Activated CD4-positive, alpha-beta T cell treated with anti-CD3 and anti-CD28 coated beads, Interleukin-2, Interleukin-4, amounts not matched to agents 100 ng/mL and 50 ng/mL, durations not matched to agents 16 hours and 8 hours (primary cell): ENCODE measurements around the gene SLC35C1.

Experiments used
- DNase-seq: peaks from one replicate; pipeline ENCODE4 v3.0.0-alpha.2; 2020; ENCODE audit warnings: low spot score

The SLC35C1 gene

DNA sequence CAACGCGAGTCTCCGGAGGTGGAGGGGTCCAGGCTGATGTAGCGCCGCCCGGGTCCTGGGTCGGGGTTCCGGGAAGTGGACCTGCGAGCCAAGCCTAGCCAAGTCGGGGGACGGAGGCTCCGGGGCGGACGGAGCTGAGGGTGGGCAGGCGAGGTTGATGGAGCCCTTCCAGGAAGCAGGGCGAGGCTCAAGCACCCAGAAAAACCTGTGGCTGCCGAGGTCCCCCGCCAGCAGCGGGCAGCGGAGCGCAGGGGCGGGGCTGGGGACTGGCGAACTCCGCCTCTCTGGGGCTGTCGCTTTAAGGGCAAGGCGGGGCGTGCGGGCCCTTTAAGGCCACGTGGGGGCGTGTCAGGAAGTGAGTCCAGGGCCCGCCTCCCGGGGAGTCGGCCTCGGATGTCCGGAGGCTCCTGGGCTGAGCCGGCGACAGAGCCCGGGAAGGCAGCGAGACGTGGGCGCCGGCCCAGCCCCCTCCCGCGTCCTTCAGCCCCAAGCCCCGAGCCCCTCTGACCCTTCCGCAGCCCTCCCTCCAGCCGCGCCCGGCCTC, at the start of gene SLC35C1:
Gene SLC35C1, plus strand, starts transcription at position 389 of the 544 bp plus-strand sequence. CDS start 653 bp downstream, outside the sequence.
- peak; percentile 97 for DNase-seq

- DNase-seq, result no peak
Observed at GRCh38 chr11:45755281-45755859, 49.6 kb upstream of the SLC35C1 start.

DNA sequence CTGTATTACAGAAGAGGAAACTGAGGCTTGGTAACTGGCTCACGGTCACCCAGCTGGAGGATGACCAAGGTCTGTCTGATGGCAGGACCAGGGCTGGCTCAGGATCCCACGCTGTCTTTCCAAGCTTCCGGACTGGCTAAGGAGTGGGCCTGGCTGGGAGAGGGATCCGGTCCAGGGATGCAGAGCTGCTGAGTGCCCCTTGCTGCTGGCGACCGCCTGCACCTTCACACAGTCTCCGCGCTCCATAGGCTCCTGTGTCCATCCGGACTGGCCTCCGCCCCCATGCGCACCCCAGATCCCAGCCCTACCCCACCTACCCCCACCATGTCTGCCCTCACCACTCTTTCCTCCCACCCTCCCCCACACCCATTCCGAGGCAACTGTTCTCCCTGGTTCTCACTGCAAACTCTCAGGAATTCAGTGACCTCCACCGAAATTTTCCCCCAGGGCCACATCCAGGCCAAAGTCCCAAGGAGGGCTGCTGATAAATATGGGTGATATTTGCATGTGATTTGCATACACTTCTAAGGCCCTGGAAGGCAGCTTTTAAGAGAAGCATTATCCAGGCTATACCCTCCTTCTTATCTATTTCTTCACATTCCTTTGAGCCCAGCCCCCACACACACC, 48.5 kb upstream of the SLC35C1 start:
- no peak for DNase-seq

GRCh38 chr11:45757672-45758071, 47.3 kb upstream of the SLC35C1 start:
- DNase-seq, result no peak

GRCh38 chr11:45761659-45762058, 43.3 kb upstream of the SLC35C1 start:
- no peak for DNase-seq

GRCh38 chr11:45765107-45765668, 39.8 kb upstream of the SLC35C1 start:
- no peak for DNase-seq

DNA sequence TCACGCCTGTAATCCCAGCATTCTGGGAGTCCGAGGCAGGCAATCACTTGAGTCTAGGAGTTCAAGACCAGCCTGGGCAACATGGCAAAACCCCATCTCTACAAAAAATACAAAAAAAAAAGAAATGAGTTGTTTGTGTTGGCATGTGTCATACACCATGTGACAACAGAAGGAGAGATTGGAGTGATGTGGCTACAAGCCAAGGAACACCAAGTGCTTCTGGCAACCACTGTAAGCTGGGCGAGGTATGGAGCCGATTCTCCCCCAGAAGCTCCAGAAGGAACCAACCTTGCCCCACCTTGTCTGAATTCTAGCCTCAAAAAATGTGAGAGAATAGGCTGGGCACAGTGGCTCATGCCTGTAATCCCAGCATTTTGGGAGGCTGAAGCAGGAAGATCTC, 39.1 kb upstream of the SLC35C1 start:
- DNase-seq, result no peak

GRCh38 chr11:45766469-45766868, 38.5 kb upstream of the SLC35C1 start:
- DNase-seq, result no peak

DNA sequence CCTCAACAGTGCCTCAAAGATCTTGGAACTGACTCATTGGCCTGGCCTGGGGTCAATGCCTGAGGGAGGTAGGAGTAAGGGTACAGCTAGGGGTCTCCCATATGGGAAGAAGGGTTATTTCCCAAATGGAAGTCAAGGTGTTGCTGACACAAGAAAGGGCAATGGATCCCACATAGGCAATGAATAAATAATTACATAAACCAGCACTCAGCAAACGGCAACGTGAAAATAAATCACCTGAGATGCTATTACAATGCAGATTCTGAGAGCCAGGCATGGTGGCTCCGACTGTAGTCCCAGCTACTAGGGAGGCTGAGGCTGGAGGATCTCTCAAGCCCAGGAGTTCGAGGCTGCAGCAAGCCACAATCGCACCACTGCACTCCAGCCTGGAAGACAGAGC, 36.5 kb upstream of the SLC35C1 start:
- no peak for DNase-seq

DNA sequence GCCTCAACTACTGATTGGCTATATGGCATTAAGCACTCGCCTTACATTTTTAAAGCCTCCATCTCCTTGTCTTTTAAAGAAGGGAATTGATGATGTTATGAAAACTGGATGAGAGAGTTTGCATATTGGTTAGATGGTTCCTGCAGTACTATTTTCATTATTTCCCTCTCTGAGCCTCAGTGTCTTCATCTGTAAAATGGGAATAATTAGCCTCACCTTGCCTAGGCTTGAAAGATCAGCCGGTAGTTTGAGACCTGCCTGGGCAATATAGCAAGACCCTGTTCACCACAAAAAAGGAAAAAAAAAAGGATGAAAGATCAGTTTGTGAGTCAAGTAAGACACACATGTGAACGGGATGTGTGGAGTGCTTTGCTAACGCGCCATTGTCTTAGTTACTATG, 35.0 kb upstream of the SLC35C1 start:
- no peak for DNase-seq

GRCh38 chr11:45771193-45771565, 33.8 kb upstream of the SLC35C1 start:
- peak; percentile 60 for DNase-seq

GRCh38 chr11:45771566-45772448, 33.1 kb upstream of the SLC35C1 start:
- DNase-seq, result peak; percentile 83

DNA sequence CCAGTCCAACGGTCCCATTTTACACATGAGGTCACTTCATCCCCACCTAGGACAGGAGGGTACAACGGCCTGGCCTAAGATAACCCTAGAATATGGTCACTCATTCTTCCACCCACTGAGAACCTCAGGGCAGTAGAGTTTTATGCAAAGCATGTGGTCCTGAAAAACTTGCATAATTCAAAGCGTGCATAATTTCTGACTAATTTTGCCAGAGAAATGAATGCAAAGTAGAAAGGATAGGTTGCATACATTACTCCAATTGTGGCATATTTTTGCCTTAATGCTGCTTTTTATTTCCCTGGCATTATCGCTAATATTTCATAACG, 32.5 kb upstream of the SLC35C1 start:
- DNase-seq, result no peak

DNA sequence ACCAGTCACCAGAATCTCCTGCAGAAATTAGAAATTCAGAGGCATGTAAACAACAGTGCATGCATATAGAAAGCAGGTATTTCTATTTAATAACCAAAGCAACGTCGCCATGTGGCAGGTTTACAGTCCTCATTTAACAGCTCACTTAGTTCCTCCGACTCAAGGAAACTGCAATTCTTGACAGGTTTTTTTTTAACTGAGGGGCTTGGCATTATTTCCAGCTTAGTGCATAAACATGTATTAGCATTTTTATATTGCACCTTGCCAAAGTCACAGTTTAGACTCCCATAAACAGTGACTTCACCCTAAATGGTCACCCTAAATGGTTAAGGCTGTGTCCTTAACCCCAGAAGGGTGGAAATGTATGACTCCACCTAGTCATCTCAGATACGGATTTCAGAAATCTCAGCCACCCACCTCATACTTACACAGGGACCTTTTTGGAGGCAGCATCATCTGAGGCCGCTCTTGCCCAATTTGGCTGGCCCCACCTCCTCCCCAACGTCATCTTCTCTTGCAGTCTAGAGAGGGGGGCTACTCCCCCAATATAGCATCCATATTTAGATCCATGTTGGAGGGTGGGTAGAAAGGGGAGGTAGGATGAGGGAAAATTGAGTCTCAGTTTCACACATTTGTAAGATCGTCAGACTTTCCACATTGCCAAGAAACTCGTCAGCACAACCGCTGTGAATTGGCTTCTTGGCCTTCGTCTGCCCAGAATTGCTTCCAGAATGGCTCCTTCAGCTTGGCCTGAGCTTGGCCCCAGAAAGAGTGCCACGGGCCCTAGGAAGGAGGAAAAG, 31.8 kb upstream of the SLC35C1 start:
- no peak for DNase-seq

GRCh38 chr11:45773786-45774655, 30.9 kb upstream of the SLC35C1 start:
- DNase-seq, result no peak

GRCh38 chr11:45774786-45775185, 30.2 kb upstream of the SLC35C1 start:
- DNase-seq, result no peak

GRCh38 chr11:45777127-45777969, 27.6 kb upstream of the SLC35C1 start:
- no peak for DNase-seq

GRCh38 chr11:45778341-45778740, 26.6 kb upstream of the SLC35C1 start:
- DNase-seq, result no peak

DNA sequence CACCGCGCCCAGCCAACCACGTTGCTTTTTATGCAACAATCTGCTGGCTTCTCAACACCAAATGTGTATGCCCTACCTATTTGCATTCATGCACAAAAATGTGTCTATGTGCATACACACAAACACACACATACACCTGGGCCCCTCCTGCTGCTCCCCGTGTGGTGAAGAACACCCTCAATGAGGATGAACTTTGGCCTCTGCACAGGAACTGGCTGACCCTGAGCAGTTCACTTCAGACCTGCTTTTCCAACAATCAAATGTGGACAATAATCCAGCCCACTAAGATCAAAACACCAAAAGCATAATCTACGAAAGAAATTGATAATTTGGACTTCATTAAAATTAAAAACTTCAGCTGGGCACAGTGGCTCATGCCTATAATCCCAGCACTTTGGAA, 25.3 kb upstream of the SLC35C1 start:
- no peak for DNase-seq

DNA sequence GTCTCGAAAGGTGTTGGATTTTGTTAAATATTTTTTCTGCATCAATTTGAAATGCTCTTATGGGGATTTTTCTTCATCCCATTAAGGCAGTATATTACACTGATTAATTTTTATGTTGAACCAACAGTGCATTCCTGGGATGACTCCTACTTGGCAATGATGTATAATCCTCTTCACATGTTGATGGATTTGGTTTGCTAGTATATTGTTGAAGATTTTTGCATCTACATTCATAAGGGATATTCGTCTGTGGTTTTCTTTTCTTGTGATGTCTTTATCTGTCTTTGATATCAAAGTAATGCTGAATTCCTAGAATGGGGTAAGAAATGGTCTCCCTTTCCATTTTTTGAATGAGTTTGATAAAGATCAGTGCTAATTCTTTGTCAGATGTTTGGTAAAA, 18.7 kb upstream of the SLC35C1 start:
- no peak for DNase-seq
